Activated CD8-positive, alpha-beta memory T cell treated with anti-CD3 and anti-CD28 coated beads, Interleukin-2, amount 50 U/mL, for 1 hour (primary cell): ENCODE data around the gene RAPGEF4.
"Not testable (repeated sequence)": the region's sequence is repeated elsewhere in the genome, so short reads cannot be mapped to it uniquely, and the experiment has no call there.

Experiments used
- DNase-seq: peaks from one replicate; pipeline ENCODE4 v3.0.0-alpha.2; 2020; ENCODE audit errors: extremely low read depth

The RAPGEF4 gene

DNA sequence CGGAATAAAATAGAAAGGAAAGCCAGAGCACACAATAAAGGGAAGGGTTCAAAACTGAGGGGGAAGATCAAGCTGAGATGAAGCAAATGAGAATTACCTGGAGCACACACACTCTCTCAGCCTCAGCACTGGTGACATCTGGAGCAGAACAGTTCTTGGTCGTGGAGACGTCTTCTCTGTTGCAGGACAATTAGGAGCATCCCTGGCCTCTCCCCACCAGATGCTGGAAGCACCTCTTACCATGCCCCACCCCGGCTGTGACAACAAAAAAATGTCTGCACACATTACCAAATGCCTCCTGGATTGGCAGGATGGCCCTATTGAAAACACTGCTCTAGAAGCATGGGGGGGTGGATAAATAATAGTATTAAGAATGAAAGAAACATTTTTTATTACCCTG, 296.4 kb downstream of the RAPGEF4 start:
- DNase-seq, result no peak

GRCh38 chr2:173033084-173033483, 297.4 kb downstream of the RAPGEF4 start:
- no peak for DNase-seq

DNA sequence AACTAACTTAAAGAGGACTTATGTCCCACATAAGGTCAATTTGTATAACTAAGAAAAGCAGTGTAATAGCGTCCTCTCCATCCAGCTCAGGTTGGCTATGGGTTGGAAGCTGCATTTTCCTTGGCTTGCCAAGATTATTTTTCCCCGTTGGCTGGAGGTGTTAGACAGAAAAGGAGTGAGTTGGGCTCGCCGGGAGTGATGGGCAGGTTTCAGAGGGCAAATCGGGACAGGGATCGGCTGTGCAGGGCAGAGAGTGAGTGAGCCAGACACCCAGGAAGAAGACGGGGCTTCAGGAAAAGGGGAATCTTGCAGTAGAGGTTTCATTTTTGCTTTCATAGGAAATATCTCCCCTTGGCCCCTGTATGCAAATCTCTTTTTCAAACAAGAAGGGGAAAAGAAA, 298.5 kb downstream of the RAPGEF4 start:
- no peak for DNase-seq

GRCh38 chr2:173037245-173038120, 301.8 kb downstream of the RAPGEF4 start:
- no peak for DNase-seq

DNA sequence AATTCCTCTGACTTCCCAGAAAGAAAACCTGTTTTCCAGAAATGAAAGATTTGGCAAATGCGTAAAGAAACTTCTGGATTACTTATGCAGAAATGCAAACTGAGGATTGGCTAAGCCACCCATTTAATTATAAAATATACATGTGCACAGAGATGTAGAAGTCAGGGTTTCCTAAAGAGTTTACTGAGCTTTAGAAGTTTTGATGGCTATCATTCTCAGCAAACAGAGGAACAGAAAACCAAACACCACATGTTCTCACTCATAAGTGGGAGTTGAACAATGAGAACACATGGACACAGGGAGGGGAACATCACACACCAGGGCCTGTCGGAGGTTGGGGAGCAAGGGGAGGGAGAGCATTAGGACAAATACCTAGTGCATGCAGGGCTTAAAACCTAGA, 302.6 kb downstream of the RAPGEF4 start:
- not testable (repeated sequence) for DNase-seq

- no peak for DNase-seq
These were observed 305.1 kb downstream of the RAPGEF4 start for GRCh38 chr2:173040729-173041128.

DNA sequence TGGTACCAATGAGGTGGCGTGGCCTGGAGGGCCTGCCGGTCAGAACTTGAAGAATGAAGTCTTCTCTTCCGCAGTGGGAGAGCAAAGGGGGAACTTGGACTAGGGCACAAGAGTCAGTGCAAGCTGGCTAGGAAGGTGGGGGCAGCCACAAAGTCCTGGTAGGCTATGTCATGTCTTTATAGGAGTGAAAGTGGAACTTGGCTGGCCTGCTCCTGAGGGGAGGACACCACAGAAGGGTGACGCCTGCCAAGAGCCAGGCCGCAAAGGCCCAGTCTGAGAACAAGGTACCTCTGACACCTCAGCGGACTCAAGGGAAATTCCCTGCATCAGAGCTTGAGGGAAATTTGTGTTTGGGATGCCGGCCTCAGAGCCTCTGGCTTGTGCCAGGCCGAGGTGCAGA, 307.8 kb downstream of the RAPGEF4 start:
- DNase-seq, result no peak

DNA sequence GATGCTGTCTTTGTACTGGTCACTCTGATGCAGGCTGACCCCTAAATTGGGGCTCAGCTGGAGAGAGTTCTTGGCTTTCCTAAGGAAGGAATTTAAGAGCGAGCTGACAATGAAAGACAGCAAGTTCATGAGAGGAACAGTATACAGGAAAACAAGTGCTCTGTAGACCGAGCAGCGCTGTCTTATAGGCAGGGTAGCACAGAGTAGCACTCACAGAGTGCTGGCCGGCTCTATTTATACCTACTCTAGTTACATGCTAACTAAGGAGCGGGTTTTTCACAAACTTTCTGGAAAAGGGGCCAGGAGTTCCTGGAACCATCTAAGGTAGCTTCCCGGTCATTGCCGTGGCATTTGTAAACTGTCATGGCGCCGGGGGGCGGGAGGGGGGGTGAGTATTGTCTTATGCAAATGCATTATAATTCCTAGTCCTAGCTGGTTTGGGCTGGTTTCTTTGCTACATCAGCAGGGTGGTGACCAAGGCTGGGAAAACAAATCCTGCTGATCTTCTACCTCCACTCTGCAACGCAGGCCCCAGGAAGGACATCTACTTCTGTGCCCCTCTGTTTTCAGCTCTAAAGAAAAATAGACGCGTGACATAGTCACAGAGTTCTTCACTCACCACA, 308.4 kb downstream of the RAPGEF4 start:
- no peak for DNase-seq

- no peak for DNase-seq
These were observed 309.0 kb downstream of the RAPGEF4 start for GRCh38 chr2:173044686-173045085.

GRCh38 chr2:173045181-173045580, 309.5 kb downstream of the RAPGEF4 start:
- DNase-seq, result no peak

DNA sequence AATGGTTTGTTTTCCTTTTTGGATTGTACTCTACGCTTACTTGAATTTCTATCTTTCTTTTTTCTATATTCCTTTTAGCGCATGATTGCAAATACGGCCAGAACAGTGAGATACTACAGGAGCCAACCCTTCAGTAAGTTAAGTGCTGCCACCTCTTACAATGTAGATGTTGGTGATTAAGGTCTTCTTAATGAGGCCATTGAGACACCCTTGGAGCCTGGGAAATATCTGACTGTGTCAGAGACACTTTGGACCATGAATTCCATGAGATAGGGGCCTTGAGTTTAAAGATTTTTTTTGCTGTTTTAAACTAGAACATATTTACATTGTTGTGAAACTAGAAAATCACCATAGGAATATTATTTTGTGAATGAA, 312.9 kb downstream of the RAPGEF4 start:
- no peak for DNase-seq

DNA sequence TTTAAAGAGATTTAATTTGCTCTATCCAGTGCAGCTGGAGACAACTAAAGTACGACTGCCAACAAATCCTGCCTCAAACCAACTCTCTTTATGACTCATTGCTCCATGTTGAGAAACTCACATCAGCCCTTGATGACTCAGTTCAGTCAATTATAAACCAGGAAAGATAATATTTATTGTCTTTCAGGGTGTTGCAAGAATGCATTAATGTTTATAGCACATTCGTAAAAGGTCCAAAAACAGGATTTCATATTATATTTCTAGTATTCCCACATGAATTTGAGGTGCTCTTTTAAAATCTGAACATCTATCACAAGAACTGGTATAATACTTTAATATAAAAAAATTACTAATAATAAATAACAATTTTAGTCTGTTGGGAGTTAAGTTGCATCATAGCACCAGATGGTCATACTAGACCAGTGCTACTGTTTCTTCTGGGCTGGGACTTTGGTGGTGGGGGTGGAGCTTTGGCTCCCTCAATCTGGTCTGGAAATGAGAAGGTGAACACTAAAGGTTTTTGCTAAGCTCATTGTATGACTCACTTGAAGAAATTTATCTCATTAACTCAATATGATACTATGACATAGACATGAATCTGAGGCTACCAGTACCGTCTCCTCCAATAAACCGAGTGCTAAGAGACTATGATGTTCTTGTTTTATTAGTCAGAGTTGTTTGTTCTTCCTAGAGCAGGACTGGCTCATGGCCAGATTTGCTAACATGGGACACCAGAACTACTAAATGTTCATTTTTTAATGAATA, 313.4 kb downstream of the RAPGEF4 start:
- no peak for DNase-seq

- DNase-seq, result no peak
These were observed 314.2 kb downstream of the RAPGEF4 start for GRCh38 chr2:173049831-173050230.

GRCh38 chr2:173050684-173051083, 315.0 kb downstream of the RAPGEF4 start:
- no peak for DNase-seq

- DNase-seq, result no peak
These were observed 316.0 kb downstream of the RAPGEF4 start for GRCh38 chr2:173051463-173052215.

- no peak for DNase-seq
These were observed 317.5 kb downstream of the RAPGEF4 start for GRCh38 chr2:173053043-173053699.

DNA sequence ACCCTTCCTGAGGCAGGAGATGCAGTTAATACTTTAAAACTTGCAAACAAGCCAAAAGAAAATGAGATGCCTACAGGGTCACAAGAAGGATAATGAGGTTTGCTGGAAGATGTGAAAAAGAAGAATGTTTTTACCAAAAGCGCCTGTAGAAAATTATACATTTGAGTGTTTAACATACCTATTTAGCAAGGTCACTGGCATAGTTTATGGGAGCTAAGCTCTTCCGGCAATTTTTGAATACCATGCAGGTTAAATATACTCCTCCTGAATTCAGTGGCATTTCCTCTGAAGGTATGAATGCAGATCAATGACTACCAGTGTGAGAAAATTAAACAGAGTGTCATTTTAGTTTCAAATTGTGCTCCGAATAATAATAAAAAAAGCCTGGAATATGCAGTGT, 318.8 kb downstream of the RAPGEF4 start:
- no peak for DNase-seq

GRCh38 chr2:173056705-173057364, 321.2 kb downstream of the RAPGEF4 start:
- DNase-seq, result no peak

DNA sequence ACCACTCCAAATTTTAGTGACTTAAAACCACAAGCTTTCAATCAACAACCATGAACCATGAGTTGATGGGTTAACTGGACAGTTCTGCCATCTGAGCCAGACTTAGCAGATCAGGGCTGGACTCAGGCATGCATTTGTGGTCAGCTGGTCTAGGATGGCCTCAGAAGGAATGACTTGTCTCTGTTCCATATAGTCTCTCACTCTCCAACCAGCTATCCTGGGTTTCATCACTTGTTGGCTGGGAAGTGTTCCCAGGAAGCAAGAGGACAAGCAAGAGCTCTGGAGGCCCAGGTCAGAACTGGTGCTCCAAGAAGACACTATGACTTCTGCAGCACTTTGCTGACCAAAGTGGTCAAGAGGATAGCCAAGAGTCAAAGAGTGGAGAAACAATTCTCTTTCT, 322.5 kb downstream of the RAPGEF4 start:
- DNase-seq, result no peak

- DNase-seq, result no peak
These were observed 323.0 kb downstream of the RAPGEF4 start for GRCh38 chr2:173058673-173059072.

- no peak for DNase-seq
These were observed 323.6 kb downstream of the RAPGEF4 start for GRCh38 chr2:173059292-173059691.
